HG03469 (cell line): ENCODE measurements around the gene ATP2A3.
A peak's percentile ranks its signal among the peaks of the same experiment; 100 is the strongest.

Experiments
- ATAC-seq: cut with Tn5 transposase; IDR thresholded peaks from one replicate; pipeline ENCODE4 v1.9.1; 2021; ENCODE audit warnings: mild to moderate bottlenecking, moderate library complexity, moderate number of reproducible peaks; ENCODE audit not compliant: unreplicated experiment

The ATP2A3 gene

DNA sequence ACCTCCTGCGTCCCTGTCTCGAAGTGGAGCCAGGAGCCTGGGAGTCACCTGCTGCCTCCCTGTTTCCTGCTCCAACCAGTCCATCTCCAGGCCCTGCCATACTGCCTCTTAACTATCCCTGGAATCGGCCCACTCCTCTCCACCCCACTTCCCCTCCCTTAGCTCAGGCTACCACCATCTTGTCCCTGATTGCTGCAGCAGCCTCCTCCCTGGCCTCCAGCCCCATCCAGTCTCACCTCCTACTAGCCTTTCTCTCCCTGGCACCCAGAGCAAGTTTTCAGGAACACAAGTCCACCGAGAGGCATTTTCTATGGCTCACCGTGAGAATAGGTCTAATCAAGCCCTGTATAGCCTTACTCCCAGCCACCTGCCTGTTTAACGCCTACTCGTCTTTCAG lies 70.5 kb downstream of the ATP2A3 start:
- no peak for ATAC-seq

- ATAC-seq: peak; percentile 46
Measured at GRCh38 chr17:3893003-3893719, 71.1 kb downstream of the ATP2A3 start, which contains the start of gene CAMKK1. TSS of gene CAMKK1 (minus strand) at chr17:3893053. CDS start at chr17:3885687, 7,366 bp downstream.

DNA sequence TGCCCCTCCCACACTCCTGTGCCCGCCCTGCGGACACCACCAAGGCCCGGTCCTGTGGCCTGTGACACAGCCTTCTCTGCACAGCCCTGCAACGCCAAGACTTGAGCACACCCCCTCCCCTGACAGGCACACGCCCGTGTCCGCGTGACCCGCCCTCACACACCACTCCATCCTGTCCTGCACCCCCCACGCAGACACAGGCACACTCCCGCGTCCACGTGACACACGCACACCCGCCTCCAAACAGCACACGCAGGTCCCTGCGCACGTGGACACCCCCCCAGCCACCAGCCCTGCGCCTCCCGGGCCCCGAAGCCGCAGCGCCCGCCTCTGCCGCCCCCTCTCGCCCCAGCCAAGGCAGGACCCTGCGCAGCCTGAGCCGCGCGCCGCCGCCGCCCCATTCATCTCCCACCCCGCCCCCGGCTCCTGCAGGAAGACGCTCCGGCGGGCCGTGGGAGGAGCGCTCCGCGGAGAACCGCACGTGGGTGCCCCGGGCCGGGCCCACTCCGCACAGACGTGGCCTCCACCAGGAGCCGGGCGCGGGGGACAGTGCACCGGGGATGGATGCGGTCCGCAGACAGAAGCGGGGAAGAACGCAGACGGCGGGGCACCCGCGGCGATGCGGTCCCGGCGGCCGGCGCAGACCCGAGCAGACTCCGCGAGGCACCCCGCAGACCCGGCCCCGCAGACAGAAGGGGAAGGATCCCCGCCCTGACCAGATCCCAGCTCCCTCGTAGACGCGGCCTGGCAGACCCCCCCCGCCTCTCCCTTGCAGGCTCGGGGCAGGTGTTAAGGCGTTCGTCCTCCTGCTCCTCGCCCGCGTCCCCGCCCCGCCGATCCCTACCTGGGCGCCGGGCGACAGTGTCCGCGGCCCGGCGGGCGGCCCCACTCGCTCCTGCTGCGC lies 71.9 kb downstream of the ATP2A3 start:
- peak; percentile 5 for ATAC-seq

GRCh38 chr17:3891626-3892094 lies 72.6 kb downstream of the ATP2A3 start:
- no peak for ATAC-seq

GRCh38 chr17:3890878-3891219 lies 73.4 kb downstream of the ATP2A3 start:
- ATAC-seq: no peak

DNA sequence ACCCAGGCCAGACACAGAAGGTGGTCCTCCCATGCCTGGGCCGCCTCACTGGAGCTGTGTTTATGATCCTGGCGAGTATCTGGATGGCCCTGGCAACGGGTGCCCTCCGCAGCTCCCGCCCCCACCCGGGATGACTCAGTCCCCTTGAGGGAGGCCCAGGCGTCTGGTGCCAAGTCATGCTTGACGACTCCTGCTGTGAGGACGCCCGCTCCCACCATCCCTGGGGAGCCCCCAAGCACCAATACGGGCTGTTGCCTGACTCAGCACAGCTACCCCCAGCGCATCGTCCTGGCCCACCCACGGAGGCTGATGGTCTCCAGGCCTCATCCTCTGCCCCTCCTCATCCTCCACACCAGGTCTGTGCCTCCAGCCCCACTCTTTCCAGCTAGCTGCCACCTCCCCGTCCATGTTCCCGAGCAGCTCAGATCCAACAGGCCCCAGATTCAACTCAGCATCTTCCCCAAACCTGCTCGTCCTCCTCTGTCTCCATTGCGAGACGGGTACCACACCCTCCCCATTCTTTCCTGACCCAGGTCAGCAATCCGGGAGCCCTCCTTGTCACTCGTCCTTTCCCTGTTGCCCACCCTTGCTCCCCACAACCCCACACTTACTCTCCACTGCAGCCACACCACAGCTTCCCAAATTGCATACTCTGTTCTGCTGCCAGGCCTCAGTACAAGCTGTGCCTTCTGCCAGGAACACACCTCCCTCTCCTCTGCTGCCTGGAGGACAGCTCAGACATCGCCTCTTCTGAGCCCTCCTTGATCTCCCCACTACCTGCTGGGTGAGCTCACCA lies 74.0 kb downstream of the ATP2A3 start:
- no peak for ATAC-seq

DNA sequence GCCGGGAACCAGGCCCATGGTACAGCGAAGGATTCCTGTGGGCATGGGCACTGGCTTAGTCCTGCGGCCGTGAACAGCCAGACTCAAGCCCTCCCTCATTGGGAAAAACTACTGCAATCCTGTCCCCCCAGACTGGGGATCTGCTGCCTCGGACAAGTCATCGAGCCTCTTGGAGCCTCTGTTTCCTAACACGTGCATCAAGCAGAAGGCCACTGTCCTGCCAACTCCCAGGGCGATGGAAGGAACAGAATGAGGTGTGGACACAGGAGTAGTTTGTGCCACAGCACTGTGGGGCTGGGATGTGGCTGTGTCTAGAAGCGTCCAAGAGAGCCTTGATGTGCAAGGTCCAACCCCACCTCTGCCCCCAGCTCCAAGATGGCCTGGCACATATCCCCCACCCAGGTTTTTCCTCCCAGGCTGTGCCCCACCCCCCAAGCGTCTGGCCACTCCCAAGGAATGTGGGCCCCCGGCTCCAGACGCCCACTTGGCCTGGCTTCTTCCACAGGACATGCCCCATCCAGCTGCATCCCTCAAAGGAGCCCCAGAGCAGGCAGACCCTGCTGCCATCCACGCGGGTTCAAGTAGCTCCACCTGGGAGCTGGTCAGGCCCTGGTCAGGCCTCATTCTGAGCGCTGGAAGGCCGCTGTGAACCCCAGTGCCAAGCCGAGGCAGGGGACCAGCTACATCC lies 74.8 kb downstream of the ATP2A3 start:
- ATAC-seq: no peak

DNA sequence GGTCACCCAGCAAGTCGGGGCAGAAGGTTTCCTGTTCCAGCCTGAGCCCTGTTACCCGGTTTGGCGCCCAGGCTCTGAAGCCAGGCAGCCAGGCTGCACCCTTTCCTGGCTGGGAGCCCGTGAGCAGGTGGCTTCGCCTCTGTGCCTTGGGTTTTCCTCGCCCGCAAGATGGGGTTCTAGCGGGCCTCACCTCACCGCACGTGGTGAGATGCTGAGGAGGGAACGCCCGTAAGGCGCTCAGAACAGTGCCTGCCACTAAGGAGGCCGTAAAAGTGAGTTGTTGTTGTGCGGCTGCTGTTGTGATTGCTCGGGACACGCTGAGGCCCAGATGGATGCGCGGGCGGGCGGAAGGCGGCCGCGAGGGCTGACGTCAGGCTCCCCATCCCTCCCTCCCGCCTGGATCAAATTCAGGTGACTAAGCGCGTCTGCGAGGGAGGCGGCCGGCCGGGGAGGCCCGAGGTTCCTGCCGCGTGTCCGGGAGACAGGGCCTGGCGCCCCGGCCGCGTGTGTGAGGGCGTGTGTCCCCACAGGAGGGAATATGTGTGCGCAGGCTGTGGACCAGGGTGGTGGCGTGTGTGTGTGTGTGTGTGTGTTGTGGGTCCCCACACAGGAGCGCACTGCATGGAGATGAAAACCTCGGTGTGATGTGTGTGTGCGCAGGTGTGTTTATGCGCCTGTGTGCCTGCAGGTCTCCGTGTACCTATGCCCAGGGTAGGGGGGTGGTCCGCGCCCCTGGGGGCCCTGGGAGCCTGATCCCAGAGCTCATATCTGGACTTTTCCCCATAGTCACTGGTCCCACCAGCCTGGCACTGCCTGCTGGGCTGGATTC lies 75.7 kb downstream of the ATP2A3 start:
- ATAC-seq: no peak

- no peak for ATAC-seq
Measured at GRCh38 chr17:3887804-3888203, 76.4 kb downstream of the ATP2A3 start.

- no peak for ATAC-seq
Measured at GRCh38 chr17:3887394-3887793, 76.8 kb downstream of the ATP2A3 start.

GRCh38 chr17:3886776-3887175 lies 77.5 kb downstream of the ATP2A3 start:
- no peak for ATAC-seq

- no peak for ATAC-seq
Measured at GRCh38 chr17:3885970-3886369, 78.3 kb downstream of the ATP2A3 start.

- ATAC-seq: no peak
Measured at GRCh38 chr17:3885271-3885670, 79.0 kb downstream of the ATP2A3 start.

DNA sequence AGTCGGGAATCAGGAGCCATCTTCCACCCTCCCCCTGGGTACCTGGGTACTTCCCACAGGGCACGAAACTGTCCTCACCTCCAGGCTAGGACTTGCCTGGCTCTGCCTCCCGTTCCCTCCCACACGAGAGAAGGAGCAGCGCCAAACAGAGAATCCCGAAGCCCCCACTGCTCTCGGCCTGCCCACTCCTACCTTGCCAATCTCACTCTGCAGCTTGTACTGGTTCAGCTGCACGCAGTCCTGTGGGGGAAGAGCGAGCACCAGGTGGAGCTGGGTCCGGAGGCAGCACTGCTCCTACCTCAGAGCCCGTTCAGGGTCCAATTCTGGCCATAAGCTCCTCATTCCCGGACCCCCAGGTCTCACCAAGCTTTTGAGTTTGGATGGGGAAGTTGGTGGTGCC lies 80.0 kb downstream of the ATP2A3 start:
- ATAC-seq: no peak

- ATAC-seq: no peak
Measured at GRCh38 chr17:3882276-3882675, 82.0 kb downstream of the ATP2A3 start.

- no peak for ATAC-seq
Measured at GRCh38 chr17:3880983-3881382, 83.3 kb downstream of the ATP2A3 start.

- no peak for ATAC-seq
Measured at GRCh38 chr17:3879591-3880417, 84.4 kb downstream of the ATP2A3 start.

GRCh38 chr17:3879186-3879585 lies 85.1 kb downstream of the ATP2A3 start:
- ATAC-seq: no peak

GRCh38 chr17:3877220-3877619 lies 87.0 kb downstream of the ATP2A3 start:
- ATAC-seq: no peak
